Fibroblast of lung (primary cell): ENCODE data around the gene DPM2. TPM values are rescaled to one million over a fixed set of nuclear protein-coding genes. Genes with fewer than 3 reads are reported as not detected.

Source experiments
- DNase-seq, 2 donors: peaks; one replicate each; pipeline versions ENCODE4 v3.0.0 to v3.0.0-alpha.2; 2010; ENCODE audit warnings: low read depth in 2 of 2
- H2AFZ ChIP-seq: 2 replicates; pipeline ENCODE4 v1.5.1; 2012; ENCODE audit warnings: low read length, control low read depth, inconsistent platforms
- H3K27ac ChIP-seq: 2 replicates; pipeline ENCODE4 v1.5.1; 2011; ENCODE audit warnings: low read length, control low read depth; ENCODE audit not compliant: insufficient read depth
- H3K27me3 ChIP-seq: 2 replicates; pipeline ENCODE4 v1.5.1; 2011; ENCODE audit warnings: mild to moderate bottlenecking, low read length; ENCODE audit not compliant: control insufficient read depth, insufficient read depth
- H3K36me3 ChIP-seq: 2 replicates; pipeline ENCODE4 v1.5.1; 2011; ENCODE audit warnings: low read length; ENCODE audit not compliant: control insufficient read depth, insufficient read depth
- H3K4me1 ChIP-seq: 2 replicates; pipeline ENCODE4 v1.5.1; 2011; ENCODE audit warnings: low read length; ENCODE audit not compliant: control insufficient read depth, insufficient read depth; ENCODE audit errors: extremely low read depth
- H3K4me2 ChIP-seq: 2 replicates; pipeline ENCODE4 v1.5.1; 2011; ENCODE audit warnings: low read length, control low read depth; ENCODE audit not compliant: insufficient read depth; ENCODE audit errors: extremely low read depth
- H3K4me3 ChIP-seq, 4 experiments: fragments of 200-600 bp in 1 of 4; sonication (generic) in 1 of 4; replicated peaks in 1 of 4; 2 replicates each; pipeline ENCODE4 v1.5.1; 2011 to 2016; ENCODE audit warnings: low read length in 4 of 4, low read depth in 3 of 4, mild to moderate bottlenecking in 3 of 4, control low read depth in 2 of 4, inconsistent platforms in 1 of 4, mixed read lengths in 1 of 4; ENCODE audit not compliant: insufficient read depth in 1 of 4; ENCODE audit errors: control extremely low read depth in 1 of 4
- H3K79me2 ChIP-seq: 2 replicates; pipeline ENCODE4 v1.5.1; 2012; ENCODE audit warnings: mild to moderate bottlenecking, low read length, inconsistent platforms; ENCODE audit not compliant: control insufficient read depth, insufficient read depth
- H3K9ac ChIP-seq: 2 replicates; pipeline ENCODE4 v1.5.1; 2011; ENCODE audit warnings: mild to moderate bottlenecking, low read length, control low read depth; ENCODE audit not compliant: insufficient read depth
- H3K9me3 ChIP-seq: 2 replicates; pipeline ENCODE4 v1.5.1; 2012; ENCODE audit warnings: low read depth, low read length; ENCODE audit not compliant: control insufficient read depth, insufficient read depth
- H4K20me1 ChIP-seq: 2 replicates; pipeline ENCODE4 v1.5.1; 2011; ENCODE audit warnings: low read length; ENCODE audit not compliant: control insufficient read depth, insufficient read depth; ENCODE audit errors: extremely low read depth
- EZH2 ChIP-seq: IDR thresholded peaks from 2 replicates; pipeline ENCODE4 v1.5.1; 2012; ENCODE audit warnings: low read length, control low read depth, mild to moderate bottlenecking; ENCODE audit errors: missing control alignments
- polyA plus RNA-seq, 2 donors: library from polyadenylated mRNA; depleted of rRNA in 1 of 2; stranded (reverse) in 1 of 2; unstranded in 1 of 2; fragments of >200 nt; gene quantifications; 2 replicates each; pipeline ENCODE4 v1.2.1, GENCODE V29; 2011 to 2012; ENCODE audit warnings: missing spikeins in 1 of 2
- total RNA-seq: library from RNA; depleted of rRNA; stranded (reverse); fragments of >200 nt; gene quantifications from 2 replicates; pipeline ENCODE4 v1.2.1, GENCODE V29; 2014
- TF ChIP-seq, protein P1 (sequence below), 2 donors: IDR thresholded peaks in 1 of 2; conservative IDR thresholded peaks in 1 of 2; 1 replicate in 1 of 2; 2 replicates in 1 of 2; pipeline ENCODE4 v1.5.1; 2011 to 2012; ENCODE audit warnings: low read length in 2 of 2, control low read depth in 1 of 2, inconsistent platforms in 1 of 2, low read depth in 1 of 2, mild to moderate bottlenecking in 1 of 2

The DPM2 gene
- total and polyA plus RNA-seq, 2 donors (not counting 1 experiment from before 2014, with no cell fraction given) = 11.7 to 24.1 TPM

DNA sequence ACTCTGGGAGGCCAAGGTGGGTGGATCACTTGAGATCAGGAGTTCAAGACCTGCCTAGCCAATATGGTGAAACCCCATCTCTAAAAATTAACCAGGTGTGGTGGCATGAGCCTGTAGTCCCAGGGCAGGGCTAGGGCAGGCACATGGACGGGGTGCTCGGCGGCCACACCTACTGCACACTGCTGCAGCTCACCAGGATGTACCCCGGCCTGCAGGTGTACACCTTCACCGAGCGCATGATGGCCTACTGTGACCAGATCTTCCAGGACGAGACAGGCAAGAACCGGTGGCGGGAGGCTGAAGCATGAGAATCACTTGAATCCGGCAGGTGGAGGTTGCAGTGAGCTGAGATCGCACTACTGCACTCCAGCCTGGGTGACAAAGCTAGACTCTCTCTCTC lies 24.0 kb downstream of the DPM2 start:
- Histone ChIP-seq H3K79me2 (peaks cover 5% of the 10 kb centered on the region), H3K4me2 (no peak overlapping the region), H4K20me1 (no peaks in the 10 kb centered on the region)

DNA sequence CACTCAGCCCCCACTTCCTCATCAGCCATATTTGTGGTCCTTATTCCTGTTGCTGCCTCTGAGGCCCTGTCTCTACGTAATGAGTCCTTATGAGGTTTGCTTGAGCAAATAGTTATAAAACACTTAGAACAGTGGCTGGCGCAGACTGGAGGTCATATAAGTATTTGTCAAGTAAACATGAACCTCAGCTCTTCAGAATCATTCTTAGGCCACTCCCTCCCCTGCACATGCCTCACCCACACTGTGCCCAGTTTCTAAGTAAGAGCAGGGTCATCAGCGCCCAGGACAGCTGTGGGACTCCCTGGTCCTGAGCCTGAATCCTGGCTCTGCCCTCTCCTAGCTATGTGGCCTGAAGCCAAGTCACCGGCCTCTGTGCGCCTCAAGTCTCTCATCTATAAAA lies 24.8 kb downstream of the DPM2 start:
- Histone ChIP-seq H2AFZ (no peak overlapping the region), H3K4me3 (no peak overlapping the region), H3K27me3 (no peaks in the 10 kb centered on the region), H3K36me3 (peaks cover 18% of the 10 kb centered on the region), H3K4me1 (peaks cover 18% of the 10 kb centered on the region), H3K27ac (no peak overlapping the region), H3K9ac (no peak overlapping the region), H3K9me3 (no peaks in the 10 kb centered on the region), H4K20me1 (no peaks in the 10 kb centered on the region), H3K4me2 (no peak overlapping the region), H3K79me2 (peaks cover 5% of the 10 kb centered on the region)
- TF ChIP-seq, protein P1, sequence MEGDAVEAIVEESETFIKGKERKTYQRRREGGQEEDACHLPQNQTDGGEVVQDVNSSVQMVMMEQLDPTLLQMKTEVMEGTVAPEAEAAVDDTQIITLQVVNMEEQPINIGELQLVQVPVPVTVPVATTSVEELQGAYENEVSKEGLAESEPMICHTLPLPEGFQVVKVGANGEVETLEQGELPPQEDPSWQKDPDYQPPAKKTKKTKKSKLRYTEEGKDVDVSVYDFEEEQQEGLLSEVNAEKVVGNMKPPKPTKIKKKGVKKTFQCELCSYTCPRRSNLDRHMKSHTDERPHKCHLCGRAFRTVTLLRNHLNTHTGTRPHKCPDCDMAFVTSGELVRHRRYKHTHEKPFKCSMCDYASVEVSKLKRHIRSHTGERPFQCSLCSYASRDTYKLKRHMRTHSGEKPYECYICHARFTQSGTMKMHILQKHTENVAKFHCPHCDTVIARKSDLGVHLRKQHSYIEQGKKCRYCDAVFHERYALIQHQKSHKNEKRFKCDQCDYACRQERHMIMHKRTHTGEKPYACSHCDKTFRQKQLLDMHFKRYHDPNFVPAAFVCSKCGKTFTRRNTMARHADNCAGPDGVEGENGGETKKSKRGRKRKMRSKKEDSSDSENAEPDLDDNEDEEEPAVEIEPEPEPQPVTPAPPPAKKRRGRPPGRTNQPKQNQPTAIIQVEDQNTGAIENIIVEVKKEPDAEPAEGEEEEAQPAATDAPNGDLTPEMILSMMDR (conservative IDR thresholded peaks at IDR 0.05 in 1 of 2, IDR thresholded peaks at IDR 0.05 in 1 of 2; ENCODE audit: low read depth in 1 of 2, low read length in 2 of 2) = no peak
- TF ChIP-seq EZH2 = no peak
- no peak for DNase-seq

More for the DNA sequence above, 24.0 kb downstream of the DPM2 start:
- Histone ChIP-seq H3K27me3 (no peaks in the 10 kb centered on the region), H3K9ac (no peak overlapping the region), H3K4me1 (peaks cover 23% of the 10 kb centered on the region), H3K9me3 (no peaks in the 10 kb centered on the region), H3K4me3 (no peak overlapping the region), H3K36me3 (peaks cover 16% of the 10 kb centered on the region), H2AFZ (no peak overlapping the region), H3K27ac (no peak overlapping the region)
- no peak for DNase-seq
- TF ChIP-seq, protein P1 (conservative IDR thresholded peaks at IDR 0.05 in 1 of 2, IDR thresholded peaks at IDR 0.05 in 1 of 2; ENCODE audit: low read depth in 1 of 2, low read length in 2 of 2) = no peak
- TF ChIP-seq EZH2 = no peak

DNA sequence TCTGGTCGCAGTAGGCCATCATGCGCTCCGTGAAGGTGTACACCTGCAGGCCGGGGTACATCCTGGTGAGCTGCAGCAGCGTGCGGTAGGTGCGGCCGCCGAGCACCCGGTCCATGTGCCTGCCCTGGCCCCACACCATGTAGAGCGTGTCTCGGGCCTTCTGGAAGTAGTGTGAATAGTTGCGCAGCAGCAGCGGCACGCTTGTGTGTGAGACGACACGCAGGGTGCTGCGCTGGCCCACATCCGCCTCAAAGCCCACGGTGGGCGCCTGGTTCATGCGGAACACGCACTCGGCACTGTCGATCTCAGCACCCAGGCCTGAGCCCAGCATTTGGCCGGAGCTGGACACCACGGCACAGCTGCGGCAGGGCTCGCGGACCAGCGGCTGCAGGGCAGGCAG lies 25.4 kb downstream of the DPM2 start:
- peaks cover 5% of the 10 kb centered on the region for H3K79me2 ChIP-seq
- no peaks in the 10 kb centered on the region for H3K9me3 ChIP-seq
- peaks cover 13% of the 10 kb centered on the region for H3K4me1 ChIP-seq
- H3K4me2 ChIP-seq = no peak overlapping the region
- H3K36me3 ChIP-seq = peaks cover 18% of the 10 kb centered on the region
- TF ChIP-seq EZH2 = no peak
- TF ChIP-seq, protein P1 (conservative IDR thresholded peaks at IDR 0.05 in 1 of 2, IDR thresholded peaks at IDR 0.05 in 1 of 2; ENCODE audit: low read depth in 1 of 2, low read length in 2 of 2) = no peak
- no peaks in the 10 kb centered on the region for H3K27me3 ChIP-seq
- no peaks in the 10 kb centered on the region for H4K20me1 ChIP-seq
- H3K4me3 ChIP-seq = no peak overlapping the region
- H3K9ac ChIP-seq = no peak overlapping the region
- no peak for DNase-seq
- no peak overlapping the region for H3K27ac ChIP-seq
- no peak overlapping the region for H2AFZ ChIP-seq
